ELR (cell line): Measurements from ENCODE around the gene ADD3.
"Not testable (repeated sequence)": the region's sequence is repeated elsewhere in the genome, so short reads cannot be mapped to it uniquely, and the experiment has no call there.

Experiments
- DNase-seq: peaks from one replicate; pipeline ENCODE4 v3.0.0-alpha.2; 2015; ENCODE audit warnings: low read depth

The ADD3 gene

DNA sequence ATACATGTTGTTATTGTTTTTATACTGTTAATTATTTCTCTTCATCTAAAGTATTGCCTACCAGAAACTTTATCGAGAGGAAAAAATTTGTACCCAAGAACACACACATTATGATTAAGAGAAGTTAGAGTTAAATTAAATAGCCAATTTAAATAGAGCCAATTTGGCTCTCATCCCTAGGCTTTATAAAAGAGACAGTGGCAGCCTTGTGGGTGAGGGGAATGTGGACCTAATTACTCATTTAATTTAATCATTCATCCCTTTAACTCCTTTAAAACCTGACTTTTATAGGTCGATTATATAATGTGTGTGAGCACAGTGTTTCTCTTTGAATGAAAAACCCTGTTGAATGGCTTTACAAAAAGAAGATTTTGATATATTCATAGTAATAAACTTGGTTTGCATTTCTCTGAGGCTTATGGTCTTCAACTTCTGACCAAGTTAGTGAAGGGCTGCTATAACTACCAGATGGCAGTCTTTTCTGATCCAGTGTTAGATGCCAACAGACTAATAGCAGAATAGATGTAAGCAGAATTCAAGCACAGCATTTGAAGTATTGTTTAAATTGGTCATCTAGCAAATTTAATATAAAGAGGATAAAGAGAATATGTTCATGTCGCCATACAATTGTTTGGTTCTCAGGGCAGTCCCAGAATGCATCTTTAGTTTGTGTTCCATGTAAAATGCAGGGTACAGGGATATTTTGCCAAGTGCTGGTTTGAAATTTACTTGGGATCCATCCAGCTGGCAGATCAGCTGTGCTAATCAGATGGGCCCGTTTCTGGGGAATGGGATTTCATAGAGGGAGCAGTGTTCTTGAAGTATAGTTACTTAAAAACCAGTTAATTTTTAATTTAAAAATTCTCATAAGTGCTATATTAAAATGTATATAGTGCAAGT lies 25.3 kb downstream of the ADD3 start:
- no peak for DNase-seq

DNA sequence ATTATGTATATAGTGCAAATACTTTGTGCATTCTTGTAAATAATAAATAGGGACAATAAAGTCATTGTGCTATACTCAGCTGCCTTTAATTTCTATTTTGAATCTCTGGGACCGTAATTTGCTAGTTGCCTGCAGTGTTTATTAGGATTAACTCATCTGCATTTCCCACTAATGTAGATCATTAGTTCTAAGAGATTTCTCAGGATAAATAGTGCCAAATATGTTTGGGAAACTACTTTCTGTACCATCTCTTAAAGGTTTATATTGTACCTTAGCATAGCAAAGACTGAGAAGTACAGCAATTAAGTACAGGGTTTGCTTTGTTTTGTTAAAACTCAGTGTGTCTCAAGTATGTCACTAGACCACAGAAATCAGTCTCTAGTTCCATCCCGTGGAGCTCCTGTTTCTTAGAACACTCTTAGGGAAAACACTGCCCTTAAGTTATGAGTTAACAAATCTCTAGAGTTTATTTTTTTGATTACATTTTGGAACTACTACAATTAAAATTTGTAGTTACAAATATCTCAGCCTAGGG lies 26.0 kb downstream of the ADD3 start:
- DNase-seq: no peak

DNA sequence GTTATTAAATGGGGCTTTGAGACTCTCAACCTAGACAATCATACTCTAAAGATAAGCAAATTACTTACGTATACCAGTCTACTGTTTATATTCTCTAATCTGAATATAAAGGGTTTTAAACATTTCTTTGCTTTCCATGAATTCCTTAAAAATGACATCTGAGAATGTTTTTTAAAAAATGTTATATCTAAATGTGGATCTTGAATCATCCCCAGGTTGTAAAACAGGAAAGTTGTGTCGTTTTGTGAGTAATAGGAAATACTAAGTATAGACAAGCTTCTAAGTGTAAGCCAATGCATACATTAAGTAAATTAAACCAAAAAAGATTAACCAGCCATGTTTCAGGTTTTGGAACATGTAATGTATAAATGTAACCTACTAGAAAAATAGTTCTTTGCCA lies 26.8 kb downstream of the ADD3 start:
- DNase-seq: peak; percentile 33

DNA sequence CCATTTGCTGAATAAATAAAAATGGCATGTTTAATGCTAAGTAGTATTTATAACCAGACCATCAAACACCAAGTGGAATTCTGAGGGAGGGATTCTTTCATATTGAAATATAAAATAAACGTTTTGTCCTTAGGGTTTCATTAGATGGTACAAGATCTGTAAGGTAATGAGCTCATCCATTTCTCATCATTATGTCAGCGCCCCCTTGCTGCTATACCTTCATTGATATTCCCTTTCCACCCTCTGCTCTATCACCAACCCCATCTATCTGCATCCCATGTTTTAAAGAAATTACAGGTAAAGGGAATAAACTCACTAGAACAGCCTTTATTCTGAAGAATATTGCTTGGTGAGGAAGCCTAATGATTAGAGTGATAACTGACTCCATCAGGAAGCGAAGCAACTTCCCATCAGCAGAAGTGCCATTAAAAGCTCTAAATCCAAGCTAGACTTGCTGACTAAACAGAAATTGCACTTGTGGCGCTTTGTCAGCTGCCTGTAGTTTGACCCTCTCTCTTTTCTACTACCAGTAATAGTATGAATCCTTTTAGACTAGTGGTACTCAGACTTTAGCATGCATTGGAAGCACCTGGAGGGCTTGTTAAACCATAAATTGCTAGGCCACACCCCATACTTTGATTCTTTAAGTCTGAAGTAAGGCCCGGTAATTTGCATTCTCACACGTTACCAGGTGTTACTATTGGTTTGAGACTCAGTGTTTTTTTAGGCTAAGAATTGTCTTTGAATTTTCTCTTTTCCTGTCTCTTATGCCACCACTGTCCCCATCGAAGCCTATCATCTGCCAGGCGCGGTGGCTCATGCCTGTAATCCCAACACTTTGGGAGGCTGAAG lies 27.5 kb downstream of the ADD3 start:
- no peak for DNase-seq

DNA sequence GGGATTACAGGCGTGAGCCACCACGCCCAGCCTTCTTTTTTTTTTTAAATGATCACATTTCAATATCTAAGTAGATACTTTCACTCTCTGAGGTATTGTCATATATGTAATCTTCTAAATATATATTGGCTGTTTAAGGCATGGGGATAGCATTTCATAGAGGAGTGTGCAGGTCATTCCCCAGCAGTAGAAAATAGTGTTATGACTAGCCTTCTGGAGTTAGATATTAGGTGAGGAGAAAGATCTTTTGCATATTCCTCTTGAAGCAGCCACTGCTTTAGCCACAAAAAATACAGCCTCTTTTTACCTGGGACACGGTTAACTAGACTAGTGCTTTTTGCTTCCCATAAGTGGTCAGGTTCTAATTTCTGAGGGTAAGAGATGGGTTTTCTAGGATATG lies 28.9 kb downstream of the ADD3 start:
- no peak for DNase-seq

DNA sequence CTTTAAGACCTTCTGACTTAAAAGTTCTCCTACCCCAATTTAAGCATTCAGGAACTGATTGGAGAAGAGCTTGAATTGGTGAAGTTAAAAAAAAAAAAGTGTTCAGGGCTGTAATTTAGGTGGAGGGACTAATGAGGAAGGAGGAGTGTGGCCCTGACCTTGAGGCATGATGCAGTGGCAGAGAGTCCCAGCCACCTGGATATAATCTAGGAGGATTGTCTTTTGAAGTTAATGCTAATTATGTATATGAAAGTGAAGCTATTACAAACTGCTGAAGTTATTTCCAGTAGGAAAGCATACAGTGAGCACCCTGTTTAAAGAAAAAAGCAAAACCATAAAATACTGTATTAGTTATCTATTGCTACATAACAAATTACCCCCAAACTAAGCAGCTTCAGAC lies 31.5 kb downstream of the ADD3 start:
- no peak for DNase-seq

DNA sequence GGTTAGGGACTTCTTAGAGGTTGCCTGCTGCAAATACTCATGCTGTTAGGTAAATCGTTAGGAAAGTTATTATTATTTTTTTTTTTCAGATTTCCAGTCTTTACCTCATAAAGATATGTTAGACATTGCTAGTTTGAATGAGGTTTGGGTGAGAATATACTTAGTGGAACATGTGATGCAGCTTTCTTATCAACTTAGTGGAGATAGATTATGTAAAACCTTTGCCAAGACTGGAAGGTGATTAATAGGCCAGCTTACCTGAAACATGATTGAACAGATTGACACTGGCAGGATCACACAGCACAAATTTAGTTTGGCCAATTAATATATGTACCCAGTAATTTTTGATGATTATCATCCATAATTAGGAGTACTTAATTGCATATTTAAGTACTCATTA lies 32.3 kb downstream of the ADD3 start:
- DNase-seq: no peak

DNA sequence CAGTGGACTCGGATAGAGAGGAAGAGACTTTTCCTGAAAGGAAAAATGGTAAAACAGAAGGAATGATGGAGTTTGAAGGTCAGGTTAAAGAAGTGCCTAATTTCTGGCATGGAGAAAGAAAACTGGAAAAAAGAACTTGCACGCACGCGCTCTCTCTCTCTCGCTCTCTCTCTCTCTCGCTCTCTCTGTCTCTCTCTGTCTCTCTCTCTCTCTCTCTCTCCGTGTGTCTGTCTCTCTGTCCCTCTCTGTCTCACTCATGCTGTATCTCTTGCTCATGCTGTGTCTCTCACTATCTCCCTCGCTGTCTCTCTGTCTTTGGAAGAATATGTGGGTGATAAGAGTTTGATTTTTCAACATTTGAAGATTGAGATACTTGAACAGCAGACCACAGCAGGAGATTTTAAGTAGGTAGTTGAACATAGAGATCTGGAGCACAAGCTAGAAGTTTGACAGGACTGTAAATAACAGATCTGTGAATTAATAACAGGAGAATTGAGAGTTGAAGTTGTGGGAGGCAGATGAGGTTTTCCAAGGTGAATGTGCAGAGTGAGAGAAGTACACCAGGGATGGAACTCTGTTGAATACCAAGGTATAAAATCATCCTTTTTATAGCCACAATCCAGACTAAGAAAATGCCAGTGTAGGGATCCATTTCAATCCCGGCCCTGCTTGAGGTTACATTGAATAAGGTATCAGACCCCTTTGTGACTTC lies 33.1 kb downstream of the ADD3 start:
- no peak for DNase-seq

DNA sequence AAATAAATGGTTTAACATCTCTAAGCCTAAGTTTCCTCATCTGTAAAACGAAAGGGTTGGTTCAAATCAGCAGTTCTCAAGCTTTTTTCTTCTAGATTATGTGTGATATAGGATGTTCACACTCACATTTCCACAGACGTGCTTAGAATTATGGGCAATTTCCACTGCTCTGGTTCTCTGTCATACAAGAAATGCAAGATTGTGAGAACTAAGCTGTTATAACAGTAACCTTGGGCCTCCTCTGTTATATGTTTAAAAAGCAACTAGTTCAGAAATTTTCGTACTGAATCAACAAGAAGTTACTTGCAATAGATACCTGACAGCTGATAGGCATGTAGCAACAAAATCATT lies 33.7 kb downstream of the ADD3 start:
- DNase-seq: no peak

DNA sequence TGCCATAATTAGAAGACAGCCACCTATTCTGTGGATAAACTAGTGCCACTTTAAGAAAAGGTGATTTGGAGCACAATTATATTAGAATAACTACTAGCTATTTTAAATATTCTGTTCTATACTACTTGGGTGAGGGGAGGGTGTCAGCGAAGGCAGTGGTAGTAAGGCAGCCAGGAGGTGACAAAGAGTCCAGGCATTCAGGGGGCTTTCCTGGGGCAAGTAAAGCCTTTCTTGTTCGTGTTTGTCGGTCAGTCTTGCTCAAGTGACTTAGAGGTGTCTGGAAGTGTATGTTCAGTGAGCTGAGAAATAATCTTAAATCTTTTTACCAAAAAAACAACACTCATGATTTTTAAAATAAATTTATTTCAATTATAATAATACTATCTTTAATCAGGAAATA lies 34.4 kb downstream of the ADD3 start:
- DNase-seq: peak; percentile 30

DNA sequence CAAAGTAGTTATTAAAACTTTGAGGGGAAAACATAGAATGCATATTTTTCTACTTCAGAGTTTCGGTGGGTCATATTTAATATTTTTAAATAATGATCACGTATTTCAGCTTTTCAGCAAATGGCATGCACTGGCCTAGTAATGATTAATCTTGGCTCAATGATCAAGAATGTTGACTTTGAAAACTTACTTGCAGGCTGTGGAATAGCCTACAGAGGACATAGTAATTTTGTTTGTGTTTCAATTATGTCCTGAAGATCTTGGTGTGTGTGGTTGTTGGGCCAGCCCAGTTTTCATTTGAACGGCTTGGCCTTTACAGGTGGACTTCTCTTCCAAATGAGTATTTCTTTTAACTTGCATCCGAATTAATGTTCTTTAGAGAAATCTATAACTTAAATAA lies 35.1 kb downstream of the ADD3 start:
- no peak for DNase-seq

DNA sequence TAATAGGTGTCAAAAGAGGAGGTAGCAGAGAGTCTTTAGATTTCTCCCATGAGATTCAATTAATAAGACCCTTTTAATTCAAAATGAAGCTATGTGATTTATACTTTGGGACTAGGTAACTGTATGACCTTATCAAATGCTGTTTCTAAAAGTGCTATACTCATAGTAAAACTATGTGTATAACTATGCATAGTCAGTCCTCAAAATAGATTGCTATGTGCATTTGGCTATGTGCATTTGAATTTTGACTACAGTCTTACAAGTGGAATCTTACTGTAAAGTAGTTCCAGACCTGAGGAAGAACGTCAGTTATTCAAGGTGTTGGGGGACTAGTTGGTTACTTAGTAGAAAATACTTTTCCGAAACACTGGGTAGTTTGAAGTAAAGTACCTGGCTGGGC lies 36.9 kb downstream of the ADD3 start:
- DNase-seq: no peak

DNA sequence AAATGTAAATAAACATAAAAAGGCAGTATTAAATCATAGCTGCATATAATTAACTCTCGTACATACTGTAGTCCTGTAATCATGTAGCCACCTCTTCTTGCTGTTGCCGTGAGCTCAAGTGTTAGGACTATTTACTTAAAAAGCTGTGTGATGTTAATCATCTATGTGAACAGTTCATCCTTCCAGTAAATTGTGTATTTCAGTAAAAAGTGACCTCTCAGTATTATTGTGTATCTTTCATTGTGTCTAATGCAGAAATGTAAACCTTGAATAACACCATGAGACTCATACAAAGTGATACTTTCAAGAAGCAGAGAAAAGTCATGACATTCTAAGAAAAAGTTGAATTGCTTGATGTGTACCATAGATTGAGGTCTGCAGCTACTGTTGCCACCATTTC lies 38.0 kb downstream of the ADD3 start:
- DNase-seq: no peak

DNA sequence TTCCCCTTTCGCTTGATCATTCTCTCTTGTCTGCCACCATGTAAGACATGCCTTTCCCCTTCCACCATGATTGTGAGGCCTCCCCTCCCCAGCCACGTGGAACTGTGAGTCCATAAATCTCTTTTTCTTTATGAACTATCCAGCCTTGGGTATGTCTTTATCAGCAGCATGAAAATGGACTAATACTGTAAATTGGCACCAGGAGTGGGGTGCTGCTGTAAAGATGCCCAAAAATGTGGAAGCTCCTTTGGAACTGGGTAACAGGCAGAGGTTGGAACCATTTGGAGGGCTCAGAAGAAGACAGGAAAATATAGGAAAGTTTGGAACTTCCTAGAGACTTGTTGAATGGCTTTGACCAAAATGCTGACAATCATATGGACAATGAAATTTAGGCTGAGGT lies 40.4 kb downstream of the ADD3 start:
- not testable (repeated sequence) for DNase-seq

DNA sequence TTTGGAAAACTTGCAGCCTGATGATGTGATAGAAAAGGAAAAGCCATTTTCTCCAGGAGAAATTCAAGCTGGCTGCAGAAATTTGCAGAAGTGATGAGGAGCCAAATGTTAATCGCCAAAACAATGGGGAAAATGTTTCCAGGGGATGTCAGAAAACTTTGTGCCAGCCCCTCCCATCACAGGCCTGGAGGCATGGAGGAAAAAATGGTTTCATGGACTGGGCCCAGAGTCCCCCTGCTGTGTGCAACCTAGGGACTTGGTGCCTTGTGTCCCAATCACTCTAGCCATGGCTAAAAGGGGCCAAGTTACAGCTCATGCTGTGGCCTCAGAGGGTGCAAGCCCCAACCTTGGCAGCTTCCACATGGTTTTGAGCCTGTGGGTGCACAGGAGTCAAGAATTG lies 41.0 kb downstream of the ADD3 start:
- DNase-seq: no peak

DNA sequence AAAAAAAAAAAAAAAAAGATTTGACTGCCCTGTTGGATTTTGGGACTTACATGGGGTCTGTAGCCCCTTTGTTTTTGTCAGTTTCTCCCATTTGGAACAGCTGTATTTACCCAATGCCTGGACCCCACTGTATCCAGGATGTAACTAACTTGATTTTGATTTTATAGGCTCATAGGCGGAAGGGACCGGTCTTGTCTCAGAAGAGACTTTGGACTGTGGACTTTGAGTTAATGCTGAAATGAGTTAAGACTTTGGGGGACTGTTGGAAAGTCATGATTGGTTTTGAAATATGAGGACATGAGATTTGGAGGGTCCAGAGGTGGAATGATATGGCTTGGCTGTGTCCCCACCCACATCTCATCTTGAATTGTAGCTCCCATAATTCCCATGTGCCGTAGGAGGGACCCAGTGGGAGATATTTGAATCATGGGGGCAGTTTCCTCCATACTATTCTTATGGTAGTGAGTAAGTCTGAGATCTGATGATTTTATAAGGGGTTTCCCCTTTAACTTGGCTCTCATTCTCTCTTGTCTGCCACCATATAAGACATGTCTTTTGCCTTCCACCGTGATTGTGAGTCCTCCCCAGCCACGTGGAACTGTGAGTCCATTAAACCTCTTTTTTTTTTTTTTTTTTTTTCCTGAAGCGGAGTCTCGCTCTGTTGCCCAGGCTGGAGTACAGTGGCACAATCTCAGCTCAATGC lies 42.3 kb downstream of the ADD3 start:
- DNase-seq: not testable (repeated sequence)

DNA sequence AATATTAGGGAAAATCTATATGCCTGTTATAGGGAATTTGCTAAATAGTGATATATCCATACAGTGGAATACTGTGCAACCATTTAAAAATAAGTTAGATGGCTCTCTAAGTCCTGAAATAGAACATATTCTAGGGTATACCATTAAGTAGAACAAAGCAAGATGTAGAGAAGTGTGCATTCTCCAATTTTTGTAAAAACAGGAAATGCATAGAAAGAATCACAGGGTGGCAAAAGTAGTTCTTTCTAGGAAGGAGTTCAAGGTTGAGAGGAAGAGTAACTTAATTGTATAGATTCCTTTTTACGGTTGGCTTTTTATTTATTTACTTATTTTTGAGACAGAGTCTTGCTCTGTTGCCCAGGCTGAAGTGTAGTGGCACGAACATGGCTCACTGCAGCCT lies 43.7 kb downstream of the ADD3 start:
- no peak for DNase-seq

DNA sequence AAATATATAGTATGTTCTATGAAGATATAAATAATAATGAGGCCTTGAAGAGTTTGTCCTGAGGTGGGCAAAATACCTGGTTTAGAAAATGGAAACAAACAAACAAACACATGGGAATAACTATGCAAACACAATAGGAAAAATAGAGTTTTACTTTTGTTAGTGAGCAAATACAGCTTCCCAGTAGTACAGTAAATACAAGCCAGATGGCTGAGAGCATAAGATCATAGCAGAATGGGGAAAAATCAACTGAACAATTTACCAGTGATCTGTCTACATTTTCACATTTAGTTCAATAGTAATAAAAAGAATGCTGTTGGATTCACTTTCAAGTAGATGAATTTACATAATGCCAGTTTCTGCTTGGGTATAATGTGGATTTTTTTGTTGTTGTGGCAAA lies 45.1 kb downstream of the ADD3 start:
- no peak for DNase-seq

DNA sequence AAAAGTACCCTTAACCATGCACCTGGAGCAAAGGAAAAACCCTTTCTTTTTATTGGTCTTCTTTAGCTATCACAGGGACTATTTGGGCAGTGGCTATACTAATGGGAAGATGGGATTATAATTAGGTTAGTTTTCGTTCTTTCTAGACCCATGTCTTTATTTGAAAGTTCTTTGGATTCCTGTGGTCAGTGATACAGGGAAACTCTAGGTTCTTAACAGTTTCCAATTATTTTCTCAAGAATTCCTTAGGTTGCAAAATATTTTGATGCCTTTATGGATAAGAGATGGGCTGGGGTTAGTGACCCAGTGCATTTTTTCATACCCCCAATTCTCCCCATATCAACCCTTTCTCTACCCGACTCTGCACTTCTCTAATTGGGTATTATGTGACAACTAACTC lies 49.0 kb downstream of the ADD3 start:
- peak; percentile 53 for DNase-seq

DNA sequence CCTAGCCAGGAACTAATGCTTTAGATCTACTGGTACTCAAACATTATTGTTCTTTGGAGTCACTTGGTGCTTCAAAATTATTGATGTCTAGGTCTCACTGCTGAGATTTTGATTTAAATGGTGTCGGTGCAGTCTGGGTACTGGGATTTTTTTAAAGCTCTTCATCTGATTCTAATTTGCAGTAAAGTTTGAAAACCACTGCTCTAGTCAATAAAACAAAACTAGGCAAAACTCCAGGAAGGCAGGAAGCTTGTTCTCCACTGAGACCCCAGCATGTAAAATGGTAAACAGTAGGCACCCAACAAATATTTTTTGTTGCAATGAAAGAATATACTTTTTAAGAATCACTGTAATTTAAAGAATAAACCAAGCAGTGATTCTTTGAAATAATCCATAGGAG lies 49.7 kb downstream of the ADD3 start:
- no peak for DNase-seq

DNA sequence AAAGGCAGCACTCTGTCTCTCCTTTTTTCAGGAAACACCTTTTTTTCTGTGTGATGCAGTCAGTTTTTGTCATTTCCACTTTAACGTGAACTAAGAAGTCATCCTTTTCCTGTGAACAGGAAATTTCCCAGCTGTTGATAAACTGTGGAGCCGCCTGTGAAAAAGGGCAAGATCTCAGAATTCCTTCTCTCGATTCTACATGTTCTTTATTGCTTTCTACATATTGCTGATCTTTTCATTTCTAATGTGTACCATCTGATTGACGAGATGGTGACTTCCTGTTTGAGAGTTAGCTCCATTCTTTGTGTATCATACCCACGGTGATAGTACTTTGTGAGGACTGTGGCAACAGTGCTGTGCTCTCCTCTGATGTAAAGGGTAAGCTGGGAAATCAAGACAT lies 50.4 kb downstream of the ADD3 start:
- no peak for DNase-seq

DNA sequence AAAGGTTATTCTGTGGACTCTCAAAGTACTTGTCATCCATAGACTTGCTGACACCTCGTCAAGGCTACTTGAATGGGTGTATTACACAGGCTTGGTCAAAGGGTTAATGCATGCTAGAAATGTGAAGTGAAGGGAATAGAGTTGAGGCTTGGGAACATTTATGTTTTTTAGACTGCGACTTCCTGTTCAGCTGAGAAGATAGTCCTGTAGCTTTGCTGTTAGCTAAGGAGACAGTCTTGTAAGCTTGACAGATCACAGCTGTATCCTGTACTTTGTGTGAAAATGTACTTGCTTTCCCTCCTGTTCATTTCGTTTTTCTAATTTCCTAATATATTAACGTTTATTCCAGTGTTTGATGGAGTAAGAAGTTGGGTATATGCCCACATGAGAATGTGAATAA lies 52.1 kb downstream of the ADD3 start:
- DNase-seq: no peak
